GM21367 (cell line): ENCODE data around the gene DRC3.
A peak's percentile ranks its signal among the peaks of the same experiment; 100 is the strongest.

Experiments used
- ATAC-seq: cut with Tn5 transposase; IDR thresholded peaks from one replicate; pipeline ENCODE4 v1.9.1; 2021; ENCODE audit not compliant: unreplicated experiment

DRC3 gene

GRCh38 chr17:18017958-18018357, 45.3 kb downstream of the DRC3 start:
- ATAC-seq = no peak

GRCh38 chr17:18018411-18018921, 45.8 kb downstream of the DRC3 start:
- no peak for ATAC-seq

- ATAC-seq = no peak
These were observed 47.1 kb downstream of the DRC3 start for GRCh38 chr17:18019838-18020154.

GRCh38 chr17:18020971-18021370, 48.3 kb downstream of the DRC3 start:
- ATAC-seq = no peak

GRCh38 chr17:18021372-18021771, 48.7 kb downstream of the DRC3 start:
- no peak for ATAC-seq

GRCh38 chr17:18025241-18025944, 52.7 kb downstream of the DRC3 start:
- peak; percentile 51 for ATAC-seq

- ATAC-seq = no peak
These were observed 53.5 kb downstream of the DRC3 start for GRCh38 chr17:18025945-18026776.

- ATAC-seq = no peak
These were observed 54.6 kb downstream of the DRC3 start for GRCh38 chr17:18027280-18027679.

- ATAC-seq = no peak
These were observed 55.7 kb downstream of the DRC3 start for GRCh38 chr17:18028114-18028951.

- no peak for ATAC-seq
These were observed 56.4 kb downstream of the DRC3 start for GRCh38 chr17:18028952-18029540.

GRCh38 chr17:18031955-18032354, 59.3 kb downstream of the DRC3 start:
- no peak for ATAC-seq

- ATAC-seq = peak; percentile 67
These were observed 60.9 kb downstream of the DRC3 start for GRCh38 chr17:18033442-18034099.

- no peak for ATAC-seq
These were observed 63.0 kb downstream of the DRC3 start for GRCh38 chr17:18035704-18036103.

- ATAC-seq = no peak
These were observed 64.8 kb downstream of the DRC3 start for GRCh38 chr17:18037486-18037885.

- ATAC-seq = no peak
These were observed 65.6 kb downstream of the DRC3 start for GRCh38 chr17:18038149-18038850.

- ATAC-seq = peak; percentile 75
These were observed 66.3 kb downstream of the DRC3 start, which contains the start of the genes ATPAF2 and GID4 for GRCh38 chr17:18038861-18039534. TSS of gene ATPAF2 (minus strand) at chr17:18039168. CDS start at chr17:18039013, 155 bp downstream. TSS of gene GID4 (plus strand) at chr17:18039408. CDS start at chr17:18039465, 57 bp downstream.

GRCh38 chr17:18039535-18040260, 67.0 kb downstream of the DRC3 start:
- ATAC-seq = peak; percentile 24

GRCh38 chr17:18040261-18040858, 67.7 kb downstream of the DRC3 start:
- ATAC-seq = no peak
